WERI-Rb-1 (cell line): ENCODE measurements around the gene ADK.
"Not testable (repeated sequence)": the region's sequence is repeated elsewhere in the genome, so short reads cannot be mapped to it uniquely, and the experiment has no call there.

Experiments used
- DNase-seq: peaks from one replicate; pipeline ENCODE4 v3.0.0-alpha.2; 2020
- H3K27ac ChIP-seq: fragments of 250-450 bp; sonication (Bioruptor Pico); 2 replicates; pipeline ENCODE4 v1.5.1; 2020; ENCODE audit warnings: mild to moderate bottlenecking, moderate library complexity
- H3K27me3 ChIP-seq: fragments of 250-450 bp; sonication (Bioruptor Pico); 2 replicates; pipeline ENCODE4 v1.5.1; 2021; ENCODE audit warnings: mild to moderate bottlenecking, low read depth, moderate library complexity; ENCODE audit not compliant: insufficient read depth, severe bottlenecking
- H3K36me3 ChIP-seq: fragments of 250-450 bp; sonication (Bioruptor Pico); 2 replicates; pipeline ENCODE4 v1.5.1; 2020; ENCODE audit warnings: mild to moderate bottlenecking, moderate library complexity
- H3K4me3 ChIP-seq: 2 replicates; pipeline ENCODE4 v1.5.1; 2011; ENCODE audit warnings: low read depth, mild to moderate bottlenecking, control low read depth, low read length
- H3K9me3 ChIP-seq: fragments of 250-450 bp; sonication (Bioruptor Pico); 2 replicates; pipeline ENCODE4 v1.5.1; 2021; ENCODE audit warnings: mild to moderate bottlenecking, moderate library complexity; ENCODE audit not compliant: severe bottlenecking
- CTCF ChIP-seq: IDR thresholded peaks from 2 replicates; pipeline ENCODE4 v1.5.1; 2011; ENCODE audit warnings: low read depth, mild to moderate bottlenecking, control low read depth, inconsistent platforms, low read length

ADK gene

DNA sequence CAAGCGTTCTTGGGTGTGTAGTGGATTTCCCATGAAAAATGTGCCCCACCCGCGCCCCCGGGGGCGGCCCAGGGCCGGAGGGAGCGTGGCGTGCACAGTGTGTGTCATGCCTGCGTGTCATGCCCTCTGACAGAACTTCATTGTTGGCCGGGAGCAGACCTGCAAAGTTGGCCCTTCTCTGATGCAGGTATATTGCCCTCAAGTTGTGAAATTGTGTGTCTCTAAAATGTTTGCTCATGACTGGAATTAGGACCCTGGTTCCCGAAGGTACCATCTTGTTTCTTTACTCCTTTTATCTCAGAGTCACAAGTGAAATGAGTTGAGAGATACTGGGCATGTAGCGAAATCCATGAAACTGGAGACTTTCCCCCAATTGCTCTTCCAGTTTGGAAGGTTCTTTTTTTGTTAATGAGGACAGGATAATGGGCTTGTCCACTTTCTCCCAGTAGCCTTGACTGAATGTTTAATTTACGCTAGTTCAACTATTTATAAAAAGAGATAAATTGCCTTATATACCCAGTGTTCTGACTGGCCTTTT lies 26.2 kb downstream of the ADK start:
- Histone ChIP-seq H3K27ac (peak overlapping the region; percentile 75), H3K9me3 (no peaks in the 10 kb centered on the region), H3K27me3 (no peaks in the 10 kb centered on the region), H3K4me3 (peak overlapping the region; percentile 85), H3K36me3 (no peaks in the 10 kb centered on the region; the same call in 1 of the 2 replicates)
- DNase-seq, result peak; percentile 14
- no peak for TF ChIP-seq CTCF

DNA sequence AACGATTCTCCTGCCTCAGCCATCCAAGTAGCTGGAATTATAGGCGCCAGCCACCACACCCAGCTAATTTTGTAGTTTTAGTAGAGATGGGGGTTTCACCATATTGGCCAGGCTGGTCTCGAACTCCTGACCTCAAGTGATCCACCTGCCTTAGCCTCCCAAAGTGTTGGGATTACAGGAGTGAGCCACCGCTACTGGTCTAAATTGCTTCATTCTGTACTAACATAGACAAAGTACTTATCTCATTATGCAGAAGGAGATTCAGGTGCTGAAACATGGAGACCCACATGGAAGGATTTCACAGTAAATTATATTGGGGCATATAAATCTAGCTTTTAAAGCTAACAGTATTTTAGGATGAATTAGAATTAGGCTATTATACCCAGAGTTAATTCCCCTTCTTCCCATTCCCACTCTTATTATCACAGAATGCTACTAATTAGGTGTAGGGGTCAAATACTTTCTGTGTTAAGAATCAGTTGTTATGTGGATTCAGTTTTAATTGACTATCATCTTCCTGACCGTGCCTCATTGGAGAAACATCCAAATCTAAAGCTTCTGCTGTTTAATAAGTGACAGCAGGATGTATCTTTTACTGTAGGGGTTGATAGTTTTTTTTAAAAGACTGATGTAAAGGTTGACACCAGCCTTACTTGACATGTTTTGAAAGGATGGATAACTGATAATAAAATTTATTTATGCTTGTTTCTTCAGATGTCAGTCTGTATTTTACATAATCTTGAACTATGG lies 27.2 kb downstream of the ADK start:
- no peak for DNase-seq
- no peak overlapping the region for H3K27ac ChIP-seq
- no peak for TF ChIP-seq CTCF
- no peak overlapping the region for H3K4me3 ChIP-seq
- no peaks in the 10 kb centered on the region; the same call in 1 of the 2 replicates for H3K36me3 ChIP-seq
- no peaks in the 10 kb centered on the region for H3K27me3 ChIP-seq
- no peaks in the 10 kb centered on the region for H3K9me3 ChIP-seq

DNA sequence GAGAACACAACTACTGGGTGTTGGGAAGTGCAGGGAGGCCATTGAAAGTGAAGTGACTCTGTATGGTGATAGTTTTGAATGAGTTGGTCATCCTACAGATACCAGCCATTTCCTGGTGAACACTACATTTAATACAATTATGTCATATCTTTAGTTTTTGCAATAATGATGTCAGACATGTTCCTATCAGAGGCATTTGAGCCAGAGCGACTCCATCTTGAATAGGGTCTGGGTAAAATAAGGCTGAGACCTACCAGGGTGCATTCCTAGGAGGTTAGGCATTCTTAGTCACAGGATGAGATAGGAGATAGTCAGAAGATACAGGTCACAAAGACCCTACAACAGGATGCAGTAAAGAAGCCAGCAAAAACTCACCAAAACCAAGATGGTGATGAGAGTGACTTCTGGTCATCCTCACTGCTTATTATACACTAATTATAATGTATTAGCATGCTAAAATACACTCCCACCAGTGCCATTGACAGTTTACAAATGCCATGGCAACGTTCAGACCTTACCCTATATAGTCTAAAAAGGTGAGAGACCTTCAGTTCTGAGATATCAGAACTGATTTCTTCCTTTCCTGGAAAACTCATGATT lies 28.2 kb downstream of the ADK start:
- no peak for DNase-seq
- Histone ChIP-seq H3K9me3 (no peaks in the 10 kb centered on the region), H3K27me3 (no peaks in the 10 kb centered on the region), H3K27ac (no peak overlapping the region), H3K36me3 (no peaks in the 10 kb centered on the region; the same call in 1 of the 2 replicates), H3K4me3 (no peak overlapping the region)
- TF ChIP-seq CTCF, result no peak

GRCh38 chr10:74186678-74187077 lies 35.7 kb downstream of the ADK start:
- Histone ChIP-seq H3K27ac (no peak overlapping the region), H3K27me3 (no peaks in the 10 kb centered on the region), H3K9me3 (no peaks in the 10 kb centered on the region), H3K36me3 (no peaks in the 10 kb centered on the region), H3K4me3 (no peak overlapping the region)
- no peak for TF ChIP-seq CTCF
- DNase-seq, result no peak

DNA sequence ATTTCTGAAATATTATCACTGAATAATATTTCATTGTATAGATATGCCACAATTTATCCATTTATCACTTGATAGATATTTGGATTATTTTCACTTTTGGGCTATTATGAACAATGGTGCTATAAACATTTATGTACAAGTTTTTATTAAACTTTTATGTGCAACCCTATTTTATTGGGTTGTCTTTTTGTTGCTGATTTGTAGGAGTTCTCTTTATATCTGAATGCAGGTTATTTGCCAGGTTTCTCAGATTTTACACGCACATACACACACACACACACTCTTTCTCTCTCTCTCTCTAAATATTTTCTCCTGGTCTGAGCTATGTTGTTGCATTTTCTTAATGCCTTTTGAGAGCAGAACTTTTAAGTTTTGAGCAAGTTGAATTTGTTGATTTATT lies 36.2 kb downstream of the ADK start:
- Histone ChIP-seq H3K9me3 (no peaks in the 10 kb centered on the region), H3K27me3 (no peaks in the 10 kb centered on the region), H3K27ac (no peak overlapping the region), H3K4me3 (no peak overlapping the region), H3K36me3 (no peaks in the 10 kb centered on the region)
- no peak for DNase-seq
- TF ChIP-seq CTCF, result no peak

DNA sequence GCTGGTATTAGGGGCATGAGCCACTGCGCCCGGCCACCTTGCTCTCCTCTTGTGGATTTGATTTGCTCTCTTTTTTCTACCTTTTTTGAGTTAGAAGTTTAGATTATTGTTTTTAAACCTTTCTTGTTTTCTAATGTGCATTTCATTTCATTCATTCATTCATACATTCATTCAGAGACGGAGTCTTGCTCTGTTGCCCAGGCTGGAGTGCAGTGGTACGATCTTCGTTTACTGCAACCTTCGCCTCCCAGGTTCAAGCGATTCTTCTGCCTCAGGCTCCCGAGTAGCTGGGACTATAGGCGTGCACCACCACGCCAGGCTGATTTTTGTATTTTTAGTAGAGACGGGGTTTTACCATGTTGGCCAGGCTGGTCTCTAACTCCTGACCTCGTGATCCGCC lies 37.6 kb downstream of the ADK start:
- not testable (repeated sequence) for DNase-seq, H3K4me3 ChIP-seq, H3K36me3 ChIP-seq, H3K9me3 ChIP-seq, H3K27me3 ChIP-seq, H3K27ac ChIP-seq
